HG03060 (cell line): ENCODE data around the gene TRIM33.
"Not testable (repeated sequence)": the region's sequence is repeated elsewhere in the genome, so short reads cannot be mapped to it uniquely, and the experiment has no call there.

ENCODE experiments used
- ATAC-seq: cut with Tn5 transposase; IDR thresholded peaks from one replicate; pipeline ENCODE4 v1.9.1; 2021; ENCODE audit warnings: low read depth, moderate number of reproducible peaks; ENCODE audit not compliant: unreplicated experiment

Gene TRIM33

DNA sequence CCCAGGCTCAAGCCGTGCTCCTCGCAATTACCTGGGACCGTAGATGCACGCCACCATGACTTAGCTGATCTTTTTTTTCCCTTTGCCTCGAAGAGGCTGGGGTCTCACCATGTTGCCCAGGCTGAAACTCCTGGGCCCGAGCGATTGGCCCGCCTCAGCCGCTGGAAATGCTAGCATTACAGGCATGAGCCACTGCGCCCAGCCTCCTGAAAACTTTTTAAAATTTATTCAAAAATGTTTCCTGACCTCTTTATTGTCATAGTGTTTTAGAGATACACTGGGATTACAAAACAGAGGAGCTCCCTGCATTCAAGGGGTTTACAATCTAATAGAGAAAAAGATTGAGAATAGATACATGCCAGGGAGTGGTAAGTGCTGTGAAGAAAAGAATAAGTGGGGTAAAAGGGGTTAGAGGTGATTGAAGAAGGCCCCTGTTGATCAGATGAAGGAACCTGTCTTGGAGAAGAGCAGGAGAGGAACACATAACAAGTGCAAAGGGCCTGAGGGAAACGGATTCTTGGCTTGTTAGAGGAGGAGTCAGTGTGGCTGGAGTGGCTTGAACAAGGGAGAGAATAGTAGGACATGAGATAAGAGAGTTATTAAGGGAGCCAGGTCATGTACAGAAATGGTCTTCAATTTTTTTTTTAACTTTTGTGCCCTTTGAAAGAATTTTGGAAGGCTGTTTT lies 1.7 kb upstream of the TRIM33 start:
- no peak for ATAC-seq

- peak; percentile 18 for ATAC-seq
Measured at GRCh38 chr1:114510274-114511031, 550 bp downstream of the TRIM33 start.

- no peak for ATAC-seq
Measured at GRCh38 chr1:114509596-114510273, 1.3 kb downstream of the TRIM33 start.

GRCh38 chr1:114508386-114508898 lies 2.6 kb downstream of the TRIM33 start:
- ATAC-seq: no peak

GRCh38 chr1:114507513-114507912 lies 3.5 kb downstream of the TRIM33 start:
- ATAC-seq: no peak

GRCh38 chr1:114505148-114505561 lies 5.8 kb downstream of the TRIM33 start:
- ATAC-seq: no peak

DNA sequence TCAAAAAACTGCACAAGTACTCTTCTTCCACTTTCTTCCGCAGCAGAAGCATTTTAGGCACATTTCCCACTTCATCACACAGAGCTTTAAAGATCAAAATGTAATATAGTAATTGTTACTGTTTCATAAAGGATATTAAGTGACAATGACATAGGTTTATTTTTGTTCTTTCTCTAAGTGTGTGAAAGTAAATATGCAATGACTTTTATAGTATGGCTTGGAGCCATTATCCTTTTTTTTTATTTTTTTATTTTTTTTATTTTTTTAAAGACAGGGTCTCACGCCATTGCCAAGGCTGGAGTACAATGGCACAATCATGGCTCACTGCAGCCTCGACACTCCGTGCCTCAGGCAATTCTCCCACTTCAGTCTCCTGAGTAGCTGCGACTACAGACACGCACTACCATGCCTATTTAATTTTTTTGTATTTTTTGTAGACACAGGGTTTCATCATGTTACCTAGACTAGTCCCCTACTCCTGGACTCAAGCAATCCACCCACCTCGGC lies 7.0 kb downstream of the TRIM33 start:
- ATAC-seq: no peak

GRCh38 chr1:114502080-114502479 lies 8.9 kb downstream of the TRIM33 start:
- no peak for ATAC-seq

- no peak for ATAC-seq
Measured at GRCh38 chr1:114499478-114499877, 11.5 kb downstream of the TRIM33 start.

GRCh38 chr1:114496089-114496488 lies 14.9 kb downstream of the TRIM33 start:
- ATAC-seq: no peak

GRCh38 chr1:114495486-114495885 lies 15.5 kb downstream of the TRIM33 start:
- ATAC-seq: no peak

- no peak for ATAC-seq
Measured at GRCh38 chr1:114492978-114493377, 18.0 kb downstream of the TRIM33 start.

DNA sequence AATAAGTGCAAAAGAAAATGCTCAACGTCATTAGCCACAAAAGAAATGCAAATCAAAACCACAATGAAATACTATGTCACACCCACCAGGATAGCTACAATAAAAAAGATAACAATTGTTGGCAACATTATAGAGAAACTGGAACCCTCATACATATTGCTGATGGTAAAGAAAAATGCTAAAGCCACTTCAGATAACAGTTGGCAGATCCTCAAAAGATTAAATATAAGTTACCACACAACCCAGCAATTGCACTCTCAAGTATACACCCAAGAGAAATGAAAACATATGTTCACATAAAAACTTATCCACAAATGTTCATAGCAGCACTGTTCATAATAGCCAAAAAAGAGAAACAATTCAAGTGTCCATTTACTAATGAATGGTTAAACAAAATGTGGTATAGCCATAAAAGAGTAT lies 20.7 kb downstream of the TRIM33 start:
- no peak for ATAC-seq

DNA sequence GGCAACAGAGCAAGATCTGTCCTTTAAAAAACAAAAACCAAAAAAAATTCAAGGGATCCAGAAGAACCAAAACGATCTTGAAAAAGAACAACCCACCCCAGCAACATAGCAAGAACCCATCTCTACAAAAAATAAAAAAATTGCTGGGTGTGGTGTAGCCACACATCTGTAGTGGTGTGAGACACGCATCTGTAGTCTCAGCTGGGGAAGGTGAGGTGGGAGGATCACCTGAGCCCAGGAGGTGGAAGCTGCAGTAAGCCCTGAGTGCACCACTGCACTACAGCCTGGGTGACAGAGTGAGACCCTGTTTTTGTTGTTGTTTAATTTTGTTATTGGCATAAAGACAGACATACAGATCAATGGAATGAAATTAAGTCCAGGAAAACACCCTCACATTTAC lies 22.3 kb downstream of the TRIM33 start:
- ATAC-seq: no peak

DNA sequence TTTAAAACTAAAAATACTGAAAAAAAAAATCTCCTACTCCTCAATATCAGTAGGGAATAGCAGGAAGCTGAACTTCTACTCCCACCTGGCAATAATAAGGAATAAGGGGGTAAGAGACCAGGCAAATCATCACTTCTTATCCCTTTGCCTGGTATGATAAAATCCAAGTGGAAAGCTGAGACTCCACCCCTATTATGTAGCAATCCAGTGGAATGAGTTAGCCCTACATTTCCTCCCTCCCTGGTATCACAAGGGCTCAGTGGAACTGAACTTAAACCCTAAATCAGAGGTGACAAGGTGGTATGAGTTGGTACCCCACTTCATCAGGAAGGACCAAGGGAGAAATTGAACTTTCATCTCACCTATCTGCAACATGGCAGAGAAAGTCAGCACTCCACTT lies 25.7 kb downstream of the TRIM33 start:
- no peak for ATAC-seq

- ATAC-seq: no peak
Measured at GRCh38 chr1:114482585-114482984, 28.4 kb downstream of the TRIM33 start.

DNA sequence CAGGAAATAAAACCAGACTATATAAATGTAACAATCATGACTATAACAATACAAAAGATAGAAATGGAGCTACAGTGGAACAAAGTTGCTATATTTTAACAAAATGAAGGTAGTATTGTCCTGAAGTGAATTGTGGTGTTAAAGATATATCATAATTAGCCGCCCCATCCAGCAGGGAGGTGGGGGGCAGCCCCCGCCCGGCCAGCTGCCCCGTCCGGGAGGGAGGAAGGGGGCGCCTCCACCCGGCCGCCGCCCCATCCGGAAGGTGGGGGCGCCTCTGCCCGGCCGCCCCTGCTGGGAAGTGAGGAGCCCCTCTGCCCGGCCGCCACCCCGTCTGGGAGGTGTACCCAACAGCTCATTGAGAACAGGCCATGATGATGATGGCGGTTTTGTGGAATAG lies 31.4 kb downstream of the TRIM33 start:
- not testable (repeated sequence) for ATAC-seq

- ATAC-seq: no peak
Measured at GRCh38 chr1:114479134-114479533, 31.9 kb downstream of the TRIM33 start.

DNA sequence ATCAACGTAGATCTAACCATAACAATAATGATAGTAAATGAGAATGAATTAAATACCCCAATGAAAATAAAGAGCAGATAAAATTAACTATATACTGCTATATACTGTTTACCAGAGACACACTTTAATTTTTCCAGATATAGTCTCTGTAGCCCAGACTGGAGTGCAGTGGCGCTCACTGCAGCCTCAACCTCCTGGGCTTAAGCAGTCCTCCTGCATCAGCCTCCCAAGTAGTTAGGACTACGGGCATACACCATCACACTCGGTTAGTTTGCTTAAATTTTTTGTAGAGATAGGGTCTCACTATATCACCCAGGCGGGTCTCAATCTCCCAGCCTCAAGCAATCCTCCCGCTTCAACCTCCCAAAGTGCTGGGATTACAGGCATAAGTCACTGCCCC lies 37.2 kb downstream of the TRIM33 start:
- ATAC-seq: no peak

DNA sequence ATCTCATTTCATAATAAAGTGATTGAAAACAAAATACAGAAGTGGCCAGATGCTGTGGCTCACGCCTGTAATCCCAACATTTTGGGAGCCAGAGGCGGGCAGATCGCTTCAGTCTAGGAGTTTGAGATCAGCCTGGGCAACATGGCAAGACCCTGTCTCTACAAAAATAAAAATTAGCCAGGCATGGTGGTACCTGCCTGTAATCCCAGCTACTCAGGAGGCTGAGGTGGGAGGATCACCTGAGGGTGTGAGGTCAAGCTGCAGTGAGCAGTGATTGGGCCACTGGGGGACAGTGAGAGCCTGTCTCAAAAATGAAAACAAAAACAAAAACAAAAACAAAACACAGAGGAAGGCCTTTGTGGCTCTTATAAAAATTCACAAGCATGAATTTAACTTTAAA lies 38.6 kb downstream of the TRIM33 start:
- ATAC-seq: no peak

DNA sequence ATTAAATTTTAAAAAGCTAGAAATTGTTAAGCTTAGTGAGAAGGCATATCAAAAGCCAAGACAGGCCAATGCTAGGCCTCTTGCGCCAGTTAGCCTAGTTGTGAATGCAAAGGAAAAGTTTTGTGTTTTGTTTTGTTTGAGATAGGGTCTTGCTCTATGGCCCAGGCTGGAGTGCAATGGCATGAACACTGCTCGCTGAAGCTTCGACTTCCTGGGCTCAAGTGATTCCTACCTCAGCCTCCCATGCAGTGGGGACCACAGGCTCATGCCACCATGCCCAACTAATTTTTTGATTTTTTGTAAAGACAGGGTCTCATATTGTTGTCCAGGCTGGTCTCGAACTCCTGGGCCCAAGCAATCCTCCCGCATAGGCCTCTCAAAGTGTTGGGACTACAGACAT lies 40.3 kb downstream of the TRIM33 start:
- no peak for ATAC-seq
